Activated CD8-positive, alpha-beta T cell treated with anti-CD3 and anti-CD28 coated beads for 36 hours (primary cell): Measurements from ENCODE around the gene ECSIT. TPM values are rescaled to one million over a fixed set of nuclear protein-coding genes. Genes with fewer than 3 reads are reported as not detected.
"Not testable (repeated sequence)": the region's sequence is repeated elsewhere in the genome, so short reads cannot be mapped to it uniquely, and the experiment has no call there.

Source experiments
- ATAC-seq: fragments of 200-7000 bp; cut with Tn5 transposase; one replicate; pipeline ENCODE4 v1.10.0; 2021; ENCODE audit warnings: mild to moderate bottlenecking, moderate library complexity
- CTCF ChIA-PET: fragments of 350-600 bp; sonication (Branson Sonifier 250); formaldehyde crosslinking; loops from one replicate; lab custom pipeline; 2021; ENCODE audit warnings: antibody characterized with exemption; lab: Charles Lee
- POLR2A ChIA-PET: fragments of 350-600 bp; sonication (Branson Sonifier 250); formaldehyde crosslinking; loops from one replicate; lab custom pipeline; 2021; ENCODE audit warnings: antibody characterized with exemption; lab: Charles Lee
- DNase-seq: peaks from one replicate; pipeline ENCODE4 v3.0.0-alpha.2; 2020
- H3K27ac Mint-ChIP-seq: one replicate; pipeline ENCODE4 v1.8.0; 2021; ENCODE audit warnings: mild to moderate bottlenecking, mixed read lengths
- H3K27me3 Mint-ChIP-seq: one replicate; pipeline ENCODE4 v1.8.0; 2021; ENCODE audit warnings: mixed read lengths
- H3K36me3 Mint-ChIP-seq: one replicate; pipeline ENCODE4 v1.8.0; 2021; ENCODE audit warnings: low read depth, mixed read lengths
- H3K4me1 Mint-ChIP-seq: one replicate; pipeline ENCODE4 v1.8.0; 2021; ENCODE audit warnings: low read depth, mixed read lengths
- H3K4me3 Mint-ChIP-seq: one replicate; pipeline ENCODE4 v1.8.0; 2021; ENCODE audit warnings: mild to moderate bottlenecking, moderate library complexity, mixed read lengths
- H3K9me3 Mint-ChIP-seq: one replicate; pipeline ENCODE4 v1.8.0; 2021; ENCODE audit warnings: mixed read lengths
- intact Hi-C: fragments of 100-400 bp; cut with micrococcal nuclease; formaldehyde crosslinking; loops from one replicate; pipeline ENCODE4 v1.10.0; 2022
- total RNA-seq, 2 experiments: library from RNA; stranded (reverse); gene quantifications; one replicate each; pipeline ENCODE4 v1.2.3, GENCODE V29; 2021
- TF ChIP-seq, protein P1 (sequence below): fragments of 200-600 bp; IDR thresholded peaks from one replicate; pipeline ENCODE4 v1.8.0; 2022; ENCODE audit warnings: antibody characterized with exemption, mild to moderate bottlenecking

The ECSIT gene
- total RNA-seq, 2 experiments from 2014 or later: 51.2 to 53.9 TPM

DNA sequence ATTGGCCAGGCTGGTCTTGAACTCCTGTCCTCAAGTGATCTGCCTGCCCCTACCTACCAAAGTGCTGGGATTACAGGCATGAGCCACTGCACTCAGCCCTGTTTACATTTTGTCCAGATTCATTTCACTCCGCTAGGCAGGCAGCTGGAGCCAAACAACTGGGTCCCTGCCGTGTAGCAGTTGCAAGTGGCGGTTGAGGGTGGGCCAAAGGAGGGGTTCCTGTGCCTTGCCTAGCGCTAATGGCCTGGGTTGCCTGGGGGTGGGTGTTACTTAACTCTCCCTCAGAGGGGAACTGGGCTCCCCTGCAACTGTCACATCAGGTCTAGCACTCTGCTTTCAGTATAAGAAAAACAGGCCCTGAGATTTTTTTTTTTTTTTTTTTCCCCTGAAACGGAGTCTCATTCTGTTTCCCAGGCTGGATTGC, 41.1 kb upstream of the ECSIT start:
- TF ChIP-seq, protein P1, sequence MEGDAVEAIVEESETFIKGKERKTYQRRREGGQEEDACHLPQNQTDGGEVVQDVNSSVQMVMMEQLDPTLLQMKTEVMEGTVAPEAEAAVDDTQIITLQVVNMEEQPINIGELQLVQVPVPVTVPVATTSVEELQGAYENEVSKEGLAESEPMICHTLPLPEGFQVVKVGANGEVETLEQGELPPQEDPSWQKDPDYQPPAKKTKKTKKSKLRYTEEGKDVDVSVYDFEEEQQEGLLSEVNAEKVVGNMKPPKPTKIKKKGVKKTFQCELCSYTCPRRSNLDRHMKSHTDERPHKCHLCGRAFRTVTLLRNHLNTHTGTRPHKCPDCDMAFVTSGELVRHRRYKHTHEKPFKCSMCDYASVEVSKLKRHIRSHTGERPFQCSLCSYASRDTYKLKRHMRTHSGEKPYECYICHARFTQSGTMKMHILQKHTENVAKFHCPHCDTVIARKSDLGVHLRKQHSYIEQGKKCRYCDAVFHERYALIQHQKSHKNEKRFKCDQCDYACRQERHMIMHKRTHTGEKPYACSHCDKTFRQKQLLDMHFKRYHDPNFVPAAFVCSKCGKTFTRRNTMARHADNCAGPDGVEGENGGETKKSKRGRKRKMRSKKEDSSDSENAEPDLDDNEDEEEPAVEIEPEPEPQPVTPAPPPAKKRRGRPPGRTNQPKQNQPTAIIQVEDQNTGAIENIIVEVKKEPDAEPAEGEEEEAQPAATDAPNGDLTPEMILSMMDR: no peak
- no peak for DNase-seq
- H3K9me3 Mint-ChIP-seq: no peaks in the 10 kb centered on the region
- peaks cover 3% of the 10 kb centered on the region for H3K36me3 Mint-ChIP-seq
- ChIA-PET CTCF (interaction anchor here (1.5 to 2.2 kb wide), 3 partner anchors 8 to 11 kb away, joined by 3 to 10 read pairs (median 3); no protein-coding TSS in a partner anchor), POLR2A (no interaction called here)
- intact Hi-C loops: no loop called here
- H3K27ac Mint-ChIP-seq: no peak overlapping the region
- H3K4me1 Mint-ChIP-seq: peaks cover 11% of the 10 kb centered on the region
- H3K27me3 Mint-ChIP-seq: no peaks in the 10 kb centered on the region
- ATAC-seq: no peak
- H3K4me3 Mint-ChIP-seq: no peak overlapping the region

DNA sequence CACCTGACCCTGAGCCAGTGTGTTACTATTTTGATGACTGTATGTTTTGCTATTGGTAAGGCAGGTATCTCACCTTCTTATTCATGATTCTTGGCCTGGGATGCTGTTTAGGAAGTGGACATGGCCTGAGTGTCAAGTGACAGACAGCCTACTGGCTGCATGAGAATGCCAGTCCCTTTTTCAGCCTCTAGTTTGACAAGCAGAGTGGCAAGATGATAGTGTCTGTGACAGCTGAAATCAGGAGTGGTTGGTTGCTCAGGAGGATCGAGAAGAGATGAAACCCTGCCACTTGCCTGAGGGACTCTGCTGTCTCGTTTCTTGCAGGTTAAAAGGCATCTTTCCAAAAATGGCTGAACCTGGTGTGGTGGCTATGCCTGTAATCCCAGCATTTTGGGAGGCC, 37.2 kb upstream of the ECSIT start:
- H3K27ac Mint-ChIP-seq: no peak overlapping the region
- DNase-seq (no peak), ATAC-seq (no peak)
- H3K4me1 Mint-ChIP-seq: peaks cover 10% of the 10 kb centered on the region
- H3K9me3 Mint-ChIP-seq: no peaks in the 10 kb centered on the region
- no peaks in the 10 kb centered on the region for H3K27me3 Mint-ChIP-seq
- intact Hi-C loops: no loop called here
- peaks cover 3% of the 10 kb centered on the region for H3K36me3 Mint-ChIP-seq
- TF ChIP-seq, protein P1: no peak
- CTCF ChIA-PET: no interaction called here
- no peak overlapping the region for H3K4me3 Mint-ChIP-seq
- POLR2A ChIA-PET: no interaction called here

DNA sequence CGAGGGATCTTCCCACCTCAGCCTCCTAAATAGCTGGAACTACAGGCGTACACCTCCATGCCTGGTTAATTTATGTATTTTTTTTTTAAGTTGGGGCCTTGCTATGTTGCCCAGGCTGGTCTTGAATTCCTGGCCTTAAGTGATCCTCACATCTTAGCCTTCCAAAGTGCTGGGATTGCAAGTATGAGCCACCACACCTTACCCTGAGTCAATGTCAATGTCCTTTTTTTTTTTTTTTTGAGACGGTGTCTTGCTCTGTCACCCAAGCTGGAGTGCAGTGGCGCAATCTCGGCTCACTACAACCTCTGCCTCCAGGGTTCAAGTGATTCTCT, 36.7 kb upstream of the ECSIT start:
- H3K4me3 Mint-ChIP-seq, H3K36me3 Mint-ChIP-seq, DNase-seq, CTCF ChIA-PET, H3K27ac Mint-ChIP-seq, intact Hi-C loops, H3K9me3 Mint-ChIP-seq, POLR2A ChIA-PET, ATAC-seq, H3K27me3 Mint-ChIP-seq: not testable (repeated sequence)
- peaks cover 13% of the 10 kb centered on the region for H3K4me1 Mint-ChIP-seq

DNA sequence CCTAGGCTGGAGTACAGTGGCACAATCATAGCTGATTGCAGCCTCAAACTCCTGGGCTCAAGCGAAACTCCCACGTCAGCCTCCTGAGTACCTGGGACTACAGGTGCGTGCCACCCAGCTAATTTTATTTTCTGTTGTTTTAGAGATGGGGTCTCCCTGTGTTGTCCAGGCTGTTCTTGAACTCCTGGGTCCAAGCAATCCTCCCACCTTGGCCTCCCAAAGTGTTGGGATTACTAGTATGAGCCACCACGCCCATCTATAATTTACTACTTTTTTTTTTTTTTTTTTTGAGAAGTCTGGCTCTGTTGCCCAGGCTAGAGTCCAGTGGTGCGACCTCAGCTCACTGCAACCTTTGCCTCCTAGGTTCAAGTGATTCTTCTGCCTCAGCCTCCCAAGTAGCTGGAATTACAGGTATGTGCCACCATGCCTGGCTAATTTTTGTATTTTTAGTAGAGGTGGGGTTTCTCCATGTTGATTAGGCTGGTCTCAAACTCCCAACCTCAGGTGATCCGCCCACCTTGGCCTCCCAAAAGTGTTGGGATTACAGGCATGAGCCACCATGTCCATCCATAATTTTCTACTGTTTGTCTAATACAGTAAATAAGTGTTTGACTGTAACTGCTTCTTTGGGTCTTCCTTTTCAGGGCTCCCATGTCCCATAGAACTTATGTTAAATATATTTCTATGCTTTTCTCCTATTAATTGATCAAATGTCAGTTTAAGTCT, 35.3 kb upstream of the ECSIT start:
- H3K27me3 Mint-ChIP-seq, POLR2A ChIA-PET, DNase-seq, H3K27ac Mint-ChIP-seq, H3K9me3 Mint-ChIP-seq, H3K4me3 Mint-ChIP-seq, intact Hi-C loops, H3K36me3 Mint-ChIP-seq, ATAC-seq: not testable (repeated sequence)
- H3K4me1 Mint-ChIP-seq: peaks cover 20% of the 10 kb centered on the region
- CTCF ChIA-PET: interaction anchor here (1.4 to 2.8 kb wide), 3 partner anchors 10 to 23 kb away, joined by 3 to 10 read pairs (median 9); no protein-coding TSS in a partner anchor

DNA sequence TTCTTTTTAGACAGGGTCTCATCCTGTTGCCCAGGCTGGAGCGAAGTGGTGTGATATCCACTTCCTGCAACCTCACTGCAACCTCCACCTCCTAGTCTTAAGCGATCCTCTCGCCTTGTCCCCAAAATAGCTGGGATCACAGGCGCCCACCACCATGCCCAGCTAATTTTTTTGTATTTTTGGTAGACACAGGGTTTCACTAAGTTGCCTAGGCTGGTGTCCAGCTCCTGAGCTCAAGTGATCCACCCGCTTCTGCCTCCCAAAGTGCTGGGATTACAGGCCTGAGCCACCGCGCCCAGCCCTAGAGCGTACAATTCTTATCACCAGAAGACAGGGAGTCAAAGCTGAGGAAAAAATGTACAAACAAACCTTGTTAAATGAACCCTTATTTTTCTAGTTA, 34.6 kb upstream of the ECSIT start:
- ATAC-seq (no peak), DNase-seq (no peak)
- no peak overlapping the region for H3K27ac Mint-ChIP-seq
- intact Hi-C loops: no loop called here
- H3K4me3 Mint-ChIP-seq: no peak overlapping the region
- peaks cover 3% of the 10 kb centered on the region for H3K36me3 Mint-ChIP-seq
- H3K4me1 Mint-ChIP-seq: peaks cover 21% of the 10 kb centered on the region
- no peaks in the 10 kb centered on the region for H3K9me3 Mint-ChIP-seq
- no peaks in the 10 kb centered on the region for H3K27me3 Mint-ChIP-seq
- ChIA-PET CTCF (interaction anchor here (1.4 to 2.8 kb wide), 3 partner anchors 9 to 24 kb away, joined by 3 to 10 read pairs (median 9); no protein-coding TSS in a partner anchor), POLR2A (no interaction called here)
- TF ChIP-seq, protein P1: no peak
